CD4-positive, alpha-beta T cell treated with Interferon alpha-2 for 1 hour (primary cell): ENCODE data around the gene SEMA6A.

Experiments used
- DNase-seq, 2 donors: peaks; one replicate each; pipeline ENCODE4 v3.0.0-alpha.2; 2020 to 2022

The SEMA6A gene

DNA sequence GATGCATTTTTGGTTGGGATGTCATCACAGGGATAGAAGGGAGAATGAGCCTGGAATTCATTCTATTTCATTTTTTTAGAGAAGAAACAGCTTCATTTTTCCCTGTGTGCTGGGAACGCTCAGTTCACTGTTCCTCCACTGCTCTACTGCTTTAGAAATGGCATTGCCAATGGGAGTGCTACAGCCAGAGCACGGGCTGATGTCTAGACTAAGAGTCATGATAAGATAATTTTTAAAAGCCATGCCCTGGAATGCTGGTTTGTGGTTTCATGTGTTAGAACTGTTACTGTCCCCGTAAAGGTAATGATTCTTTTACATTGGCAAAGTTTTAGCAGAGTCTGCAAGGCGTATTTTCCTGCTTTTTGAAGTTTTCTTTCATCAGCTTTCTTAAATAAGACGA lies 119.6 kb downstream of the SEMA6A start:
- no peak for DNase-seq

- peak in 1 of 2 donors; percentile 14 for DNase-seq
Observed at GRCh38 chr5:116454417-116454927, 120.2 kb downstream of the SEMA6A start.

DNA sequence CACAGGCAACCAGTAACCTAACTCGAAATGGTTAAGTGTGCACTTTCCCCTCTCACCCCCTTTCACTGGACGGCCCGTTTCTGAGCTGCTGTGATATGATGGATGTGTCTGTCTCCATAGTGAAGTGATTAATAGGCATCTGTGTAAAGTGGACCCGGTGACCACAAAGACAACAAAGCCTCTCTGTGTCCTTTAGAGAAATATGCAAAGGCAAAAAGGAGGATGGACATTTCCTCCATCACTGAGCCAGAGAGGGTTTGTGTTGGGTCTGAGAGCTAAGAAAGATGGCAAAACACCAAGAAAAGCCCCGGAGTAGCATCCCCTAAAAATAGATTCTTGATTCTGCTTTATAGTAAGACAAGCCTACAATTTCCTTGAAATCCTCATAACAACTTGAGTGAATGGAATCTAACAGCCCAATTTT lies 120.6 kb downstream of the SEMA6A start:
- DNase-seq: no peak

- no peak for DNase-seq
Observed at GRCh38 chr5:116452774-116453368, 121.8 kb downstream of the SEMA6A start.

DNA sequence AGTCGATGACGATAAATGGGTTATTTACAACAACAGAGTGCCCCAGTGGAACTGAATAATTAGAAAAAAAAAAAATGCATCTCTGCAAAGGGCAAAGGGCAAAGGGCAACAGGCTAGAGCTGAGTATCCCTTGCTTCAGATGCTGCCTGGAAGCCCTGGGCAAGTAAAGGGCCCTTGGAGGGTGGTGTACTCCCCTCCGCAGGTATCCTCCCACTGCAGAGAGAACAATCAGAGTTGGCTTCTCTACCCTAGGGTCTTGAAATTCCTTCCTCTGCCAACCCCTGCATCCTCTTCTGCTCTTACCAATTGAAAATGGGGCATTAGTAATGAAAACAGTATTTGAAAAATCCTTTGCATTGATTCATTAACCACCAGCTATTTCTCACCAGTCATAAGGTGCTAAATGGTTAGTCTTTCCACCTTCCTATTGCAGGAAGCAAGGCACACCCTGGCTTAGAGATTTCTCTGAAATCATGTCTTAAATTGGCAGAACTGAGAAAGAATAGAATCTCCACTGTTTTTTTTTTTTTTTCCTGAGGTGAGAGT lies 122.6 kb downstream of the SEMA6A start:
- no peak for DNase-seq

DNA sequence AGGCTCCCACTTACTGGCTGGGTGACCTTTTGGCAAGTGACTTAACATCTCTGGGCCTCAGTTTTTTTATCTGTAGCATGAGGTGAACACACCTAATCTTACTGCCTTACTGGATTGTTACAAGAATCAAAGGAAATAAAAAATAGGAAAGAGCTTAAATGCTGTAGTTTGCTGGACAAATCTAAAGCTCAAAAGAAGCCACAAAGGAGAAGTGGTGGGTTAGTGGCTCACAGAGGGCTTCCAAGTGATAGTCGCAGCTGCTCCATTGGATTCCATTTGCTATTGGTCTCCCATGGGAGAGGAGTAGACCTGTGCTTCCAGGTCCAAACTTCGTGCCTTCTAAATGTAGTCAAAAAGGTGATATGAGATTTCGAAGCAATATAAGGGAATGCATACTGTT lies 123.6 kb downstream of the SEMA6A start:
- DNase-seq: no peak

- no peak for DNase-seq
Observed at GRCh38 chr5:116449458-116449857, 125.2 kb downstream of the SEMA6A start.

DNA sequence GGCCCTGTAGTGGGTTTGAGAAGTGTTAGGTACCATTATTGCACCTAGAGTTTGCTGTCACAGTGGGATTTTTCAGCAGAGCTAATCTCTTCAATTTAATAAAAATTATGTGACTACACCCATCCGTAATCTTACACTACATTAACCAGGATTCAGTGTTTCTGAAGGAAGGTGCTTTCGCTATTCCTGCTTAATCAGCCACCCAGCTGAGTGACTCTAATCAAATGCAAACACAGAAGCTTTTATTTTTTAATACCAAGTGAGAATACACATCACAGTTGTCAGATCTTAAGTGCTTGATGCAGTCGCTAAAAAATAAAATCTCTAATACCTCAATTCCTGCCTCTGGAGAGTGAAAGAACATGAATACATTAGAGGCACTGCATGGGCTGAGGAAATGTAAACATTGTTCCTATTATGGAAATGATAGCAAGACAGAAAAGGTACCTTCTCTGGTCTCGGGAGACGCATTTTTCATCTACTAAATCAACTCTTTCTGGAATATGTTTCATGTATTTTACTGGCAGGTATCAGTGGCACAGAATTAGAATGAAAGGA lies 125.7 kb downstream of the SEMA6A start:
- no peak for DNase-seq

- DNase-seq: no peak
Observed at GRCh38 chr5:116448450-116448849, 126.2 kb downstream of the SEMA6A start.

GRCh38 chr5:116446356-116447005 lies 128.1 kb downstream of the SEMA6A start:
- no peak for DNase-seq

- DNase-seq: no peak
Observed at GRCh38 chr5:116445311-116445710, 129.3 kb downstream of the SEMA6A start.

- no peak for DNase-seq
Observed at GRCh38 chr5:116444373-116445295, 130.0 kb downstream of the SEMA6A start.

- DNase-seq: no peak
Observed at GRCh38 chr5:116442931-116443551, 131.6 kb downstream of the SEMA6A start.

- DNase-seq: no peak
Observed at GRCh38 chr5:116442095-116442534, 132.5 kb downstream of the SEMA6A start.

DNA sequence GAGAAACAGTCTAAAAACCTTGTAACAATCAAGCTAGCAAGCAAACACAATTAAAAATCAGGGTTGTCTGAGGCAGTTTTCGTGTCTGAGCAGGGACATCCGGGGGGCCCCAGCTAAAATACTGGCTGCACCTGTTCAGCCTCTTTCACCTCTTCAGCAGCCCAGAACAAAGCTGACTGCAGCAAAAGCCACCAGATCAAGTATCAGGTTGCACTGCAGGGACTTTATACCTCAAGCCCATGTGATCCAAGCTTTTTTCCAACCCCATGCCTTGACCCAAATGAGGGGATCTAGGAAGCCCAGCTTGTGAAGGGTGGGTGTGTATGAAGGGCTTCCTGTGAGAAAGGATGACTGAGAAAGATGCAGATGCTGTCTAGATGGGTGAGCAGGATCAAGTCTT lies 133.4 kb downstream of the SEMA6A start:
- DNase-seq: no peak

DNA sequence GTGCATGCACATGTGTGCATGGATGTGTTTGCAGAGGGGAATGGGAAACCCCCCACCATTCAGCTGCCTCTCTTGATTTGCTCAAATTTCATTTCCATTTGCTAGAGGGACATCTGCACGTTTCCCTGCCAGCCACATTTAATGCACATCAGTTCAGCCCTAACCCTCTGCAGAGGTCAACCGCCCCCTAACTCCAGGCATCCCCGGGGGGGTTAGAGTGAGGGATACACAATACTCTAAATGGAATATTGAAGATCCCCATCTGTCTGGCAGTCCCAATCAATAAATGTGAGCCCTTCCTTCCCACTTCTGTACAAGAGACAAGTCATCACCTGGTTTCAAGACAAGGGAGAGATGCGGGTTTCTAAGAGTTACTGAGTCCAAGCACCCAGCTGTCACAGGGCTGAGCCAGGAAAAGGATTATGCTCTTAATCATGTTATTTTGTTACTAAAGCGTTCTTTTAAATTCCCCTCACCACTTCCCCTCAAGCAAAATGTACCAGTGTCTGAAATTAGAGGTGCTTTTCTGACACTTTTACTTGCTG lies 134.1 kb downstream of the SEMA6A start:
- no peak for DNase-seq

DNA sequence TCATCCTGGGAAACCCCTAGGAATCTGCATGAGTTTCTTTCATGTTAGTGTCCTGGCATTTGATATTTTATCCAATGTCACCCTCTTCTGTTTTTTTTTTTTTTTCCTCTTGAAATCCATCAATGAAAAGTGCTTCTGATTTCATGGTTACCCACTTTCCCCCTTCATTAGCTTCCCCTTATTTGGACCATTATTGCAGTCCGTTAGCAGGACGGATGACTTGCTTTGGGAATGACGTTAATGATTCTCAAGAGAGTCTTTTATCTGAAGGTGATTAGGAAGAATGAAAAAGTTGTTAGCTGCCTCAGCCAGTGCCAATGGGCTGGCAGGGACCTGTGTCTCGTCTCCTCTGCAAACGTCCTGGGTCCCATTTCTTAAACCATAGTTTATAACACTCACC lies 134.7 kb downstream of the SEMA6A start:
- no peak for DNase-seq

GRCh38 chr5:116438979-116439554 lies 135.6 kb downstream of the SEMA6A start:
- DNase-seq: no peak

- DNase-seq: no peak
Observed at GRCh38 chr5:116437922-116438578, 136.6 kb downstream of the SEMA6A start.

DNA sequence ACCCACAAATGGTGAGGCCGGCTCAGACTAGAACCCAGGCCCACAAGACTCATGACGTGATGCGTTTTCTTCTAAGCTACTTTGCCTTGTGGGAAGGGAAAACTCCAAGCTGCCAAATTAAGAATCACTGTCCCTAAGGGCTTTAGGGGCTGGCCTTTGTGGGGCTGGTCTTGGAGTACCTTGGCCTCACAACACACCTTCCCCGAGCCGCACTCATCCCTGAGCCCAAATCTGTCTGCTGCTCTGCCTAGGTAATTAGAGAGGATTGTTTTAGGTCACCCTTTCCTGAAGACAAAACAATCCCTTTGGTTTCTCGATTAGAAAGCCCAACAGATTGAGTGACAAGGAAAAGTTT lies 137.3 kb downstream of the SEMA6A start:
- DNase-seq: no peak

- DNase-seq: no peak
Observed at GRCh38 chr5:116436674-116437350, 137.8 kb downstream of the SEMA6A start.
